PFSK-1 (cell line): ENCODE data around the gene TAS2R39.

Experiments
- POLR2AphosphoS5 ChIP-seq: IDR thresholded peaks from 2 replicates; pipeline ENCODE4 v1.6.1; 2012; ENCODE audit warnings: low read depth, mild to moderate bottlenecking, control low read depth, low read length, moderate library complexity
- SIN3A ChIP-seq: IDR thresholded peaks from 2 replicates; pipeline ENCODE4 v1.6.1; 2012; ENCODE audit warnings: mild to moderate bottlenecking, low read length, moderate library complexity, borderline replicate concordance; ENCODE audit not compliant: insufficient read depth

DNA sequence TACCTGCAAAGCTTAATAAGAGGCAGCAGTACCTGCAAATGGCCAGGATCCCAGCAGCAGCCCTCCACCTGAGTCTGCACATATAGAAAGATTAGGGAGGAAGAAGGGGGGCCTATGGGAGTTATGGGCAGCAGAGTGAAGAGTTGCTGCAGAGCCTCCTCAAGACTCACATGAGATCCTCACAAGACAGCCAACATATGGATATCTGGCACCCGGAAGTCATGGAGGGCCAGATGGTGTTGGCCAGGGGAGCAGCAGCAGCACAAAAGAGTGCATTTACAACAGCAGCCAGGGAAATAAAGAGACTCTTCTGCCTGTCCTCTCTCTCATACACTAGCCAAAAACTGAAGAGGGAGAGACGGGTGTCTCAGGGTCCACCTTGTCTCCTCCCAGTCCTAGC, 34.6 kb downstream of the TAS2R39 start:
- no peak for TF ChIP-seq SIN3A
- no peak for TF ChIP-seq POLR2AphosphoS5
